GM19239 (cell line): ENCODE measurements around the gene HNRNPA2B1.
A peak's percentile ranks its signal among the peaks of the same experiment; 100 is the strongest.
"Not testable (repeated sequence)": the region's sequence is repeated elsewhere in the genome, so short reads cannot be mapped to it uniquely, and the experiment has no call there.

ENCODE experiments used
- DNase-seq: peaks from one replicate; pipeline ENCODE4 v3.0.0; 2011; ENCODE audit warnings: low spot score; ENCODE audit not compliant: insufficient read length
- FAIRE-seq: peaks from 2 replicates; lab custom pipeline; 2011; peaks lifted over from hg19 to GRCh38; lab: Jason Lieb, UNC

Gene HNRNPA2B1

DNA sequence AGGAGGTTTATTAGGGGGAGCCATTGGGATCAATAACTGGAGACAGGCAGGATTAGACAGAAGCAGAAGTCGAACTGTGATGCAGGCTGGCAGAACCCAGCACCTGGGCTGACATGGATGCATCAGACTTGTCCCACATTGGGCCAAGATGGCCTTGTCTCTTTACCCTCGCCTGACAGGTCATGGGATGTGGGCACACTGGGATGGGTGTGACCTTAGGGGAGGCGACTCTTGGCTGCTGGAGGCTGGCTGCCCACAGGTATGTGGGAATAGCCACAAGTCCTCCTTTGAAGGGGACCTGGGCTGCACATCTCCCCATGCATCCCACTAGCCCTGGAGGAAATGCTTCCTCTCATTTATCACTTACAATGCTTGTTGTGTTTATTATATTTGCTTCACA, 31.3 kb downstream of the HNRNPA2B1 start:
- DNase-seq (no peak), FAIRE-seq (no peak)

DNA sequence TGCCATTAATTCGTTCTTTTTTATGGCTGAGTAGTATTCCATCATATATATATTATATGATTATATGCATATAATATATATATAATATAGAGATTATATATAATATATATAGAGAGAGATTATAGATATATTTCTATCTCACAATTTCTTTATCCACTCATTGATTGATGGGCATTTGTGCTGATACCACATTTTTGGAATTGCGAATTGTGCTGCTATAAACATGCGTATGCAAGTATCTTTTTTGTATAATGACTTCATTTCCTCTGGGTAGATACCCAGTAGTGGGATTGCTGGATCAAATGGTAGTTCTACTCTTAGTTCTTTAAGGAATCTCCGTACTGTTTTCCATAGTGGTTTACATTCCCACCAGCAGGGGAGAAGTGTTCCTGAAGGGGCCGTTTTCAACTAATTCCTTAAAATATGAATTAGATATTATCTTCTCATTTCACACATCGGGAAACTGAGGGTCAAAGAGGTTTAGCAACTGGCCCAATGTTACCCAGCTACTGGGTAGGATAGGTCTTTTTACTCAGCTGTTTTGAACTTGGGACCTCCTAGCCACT, 32.0 kb downstream of the HNRNPA2B1 start:
- no peak for FAIRE-seq
- no peak for DNase-seq

DNA sequence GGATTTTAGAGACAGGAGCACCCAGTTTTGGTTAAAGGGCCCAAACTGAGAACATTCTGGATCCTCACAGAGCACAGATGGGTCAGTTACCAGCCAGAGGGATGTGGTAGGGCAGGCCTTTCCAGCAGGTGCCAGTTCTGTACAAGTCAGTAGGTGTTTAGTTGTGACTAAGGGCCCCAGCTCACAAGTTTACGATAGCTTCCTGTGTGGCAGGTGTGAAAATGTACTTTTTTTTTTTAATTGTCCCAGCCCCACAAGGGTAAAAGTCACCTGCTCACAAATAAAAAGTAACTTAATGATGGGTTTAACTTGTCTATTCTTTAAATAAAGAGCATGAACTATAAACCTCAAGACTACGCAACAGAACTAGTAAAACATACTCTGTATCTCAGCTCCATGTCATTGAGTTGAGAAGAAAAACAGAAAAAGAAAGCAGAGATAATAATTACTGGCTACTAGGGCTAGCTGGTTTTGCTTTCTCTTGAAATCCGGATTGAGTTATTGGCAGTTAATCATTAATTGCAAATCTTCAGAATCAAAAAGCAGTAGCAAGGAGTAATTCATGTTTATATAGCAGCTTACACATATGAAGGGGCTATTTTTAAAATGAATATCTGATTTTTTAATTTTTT, 33.1 kb downstream of the HNRNPA2B1 start:
- peak; percentile 88 for FAIRE-seq
- DNase-seq: no peak

DNA sequence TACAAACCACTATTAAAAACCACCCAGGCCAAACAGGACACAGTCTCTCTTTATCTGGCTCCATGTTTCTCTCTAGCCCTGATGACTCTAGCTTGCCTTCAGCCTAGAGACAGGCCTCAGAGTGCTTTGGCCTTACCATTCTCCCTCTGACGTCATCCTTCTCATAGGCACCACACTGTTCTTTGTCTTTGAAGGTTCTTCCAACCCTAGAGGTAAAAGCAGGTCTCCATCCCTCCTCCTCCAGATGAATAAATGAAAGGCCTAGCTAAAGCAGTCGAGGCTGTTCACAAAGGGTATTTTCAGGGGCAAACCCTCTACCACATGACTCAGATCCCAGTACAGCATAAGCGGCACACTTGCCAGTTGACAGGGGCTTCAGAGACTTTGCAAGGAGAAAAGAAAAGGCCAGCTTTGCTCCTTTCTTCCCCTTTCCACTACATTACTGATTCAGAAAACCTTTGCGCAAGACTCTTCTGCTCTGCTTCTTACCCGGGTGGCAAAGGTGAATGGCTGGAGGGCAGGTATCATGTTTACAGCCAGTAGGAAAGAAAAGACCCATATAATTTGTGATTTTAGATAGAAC, 33.8 kb downstream of the HNRNPA2B1 start:
- peak; percentile 4 for FAIRE-seq
- no peak for DNase-seq

DNA sequence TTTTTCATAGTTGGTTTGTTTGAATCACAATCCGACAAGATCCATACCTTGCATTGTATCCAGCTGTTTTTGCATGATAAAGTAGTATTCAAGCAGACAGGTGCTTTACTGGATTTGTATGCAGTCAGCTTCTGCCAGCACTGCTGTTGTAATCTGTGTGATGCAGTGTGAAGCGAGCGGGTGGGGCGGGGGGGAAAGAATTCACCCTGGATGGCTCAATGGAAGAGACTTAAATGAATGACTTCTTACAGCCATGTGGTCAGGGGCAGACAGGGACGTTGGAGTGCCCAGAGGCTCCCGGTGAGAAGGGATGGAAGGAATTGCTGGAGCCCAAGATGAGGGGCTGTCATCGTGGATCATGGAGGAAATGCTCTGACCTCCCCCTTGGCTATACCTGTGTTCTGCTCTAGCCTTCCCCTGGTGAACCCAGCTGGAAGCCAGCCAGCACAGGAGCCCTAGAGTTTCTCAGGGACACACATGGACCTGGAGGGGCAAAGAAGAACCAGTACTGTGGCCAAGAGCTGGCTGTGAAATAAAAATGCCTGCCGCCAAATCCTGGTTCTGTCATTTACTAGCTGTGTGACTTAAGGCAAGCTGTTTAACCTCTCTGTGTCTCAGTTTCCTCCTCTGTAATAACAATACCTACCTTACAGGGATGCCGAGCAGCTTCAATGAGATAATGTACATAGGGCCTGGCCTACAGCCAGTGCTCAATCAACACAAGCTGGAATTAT, 34.4 kb downstream of the HNRNPA2B1 start:
- DNase-seq (no peak), FAIRE-seq (no peak)

DNA sequence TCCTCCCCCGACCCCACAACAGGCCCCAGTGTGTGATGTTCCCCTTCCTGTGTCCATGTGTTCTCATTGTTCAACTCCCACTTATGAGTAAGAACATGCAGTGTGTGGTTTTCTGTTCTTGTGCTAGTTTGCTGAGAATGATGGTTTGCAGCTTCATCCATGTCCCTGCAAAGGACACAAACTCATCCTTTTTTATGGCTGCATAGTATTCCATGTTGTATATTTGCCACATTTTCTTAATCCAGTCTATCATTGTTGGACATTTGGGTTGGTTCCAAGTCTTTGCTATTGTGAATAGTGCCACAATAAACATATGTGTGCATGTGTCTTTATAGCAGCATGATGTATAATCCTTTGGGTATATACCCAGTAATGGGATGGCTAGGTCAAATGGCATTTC, 36.7 kb downstream of the HNRNPA2B1 start:
- DNase-seq, FAIRE-seq: not testable (repeated sequence)

DNA sequence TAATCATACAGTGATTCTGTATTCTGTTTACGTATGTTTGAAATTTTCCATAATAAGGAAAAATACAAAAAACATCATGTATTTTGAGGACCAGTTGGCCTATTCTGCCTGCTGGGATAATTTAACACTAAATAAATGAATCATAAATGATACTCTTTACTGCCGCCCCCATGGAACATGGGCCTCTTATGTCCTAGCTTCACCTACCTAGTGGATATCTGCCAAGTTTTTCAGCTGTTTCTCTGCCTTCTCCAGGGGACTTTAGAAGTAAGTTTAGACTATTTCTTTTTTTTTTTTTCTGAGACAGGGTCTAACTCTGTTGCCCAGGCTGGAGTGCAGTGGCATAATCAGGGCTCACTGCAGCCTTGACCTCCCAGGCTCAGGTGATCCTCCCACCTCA, 38.1 kb downstream of the HNRNPA2B1 start:
- FAIRE-seq (no peak), DNase-seq (no peak)

DNA sequence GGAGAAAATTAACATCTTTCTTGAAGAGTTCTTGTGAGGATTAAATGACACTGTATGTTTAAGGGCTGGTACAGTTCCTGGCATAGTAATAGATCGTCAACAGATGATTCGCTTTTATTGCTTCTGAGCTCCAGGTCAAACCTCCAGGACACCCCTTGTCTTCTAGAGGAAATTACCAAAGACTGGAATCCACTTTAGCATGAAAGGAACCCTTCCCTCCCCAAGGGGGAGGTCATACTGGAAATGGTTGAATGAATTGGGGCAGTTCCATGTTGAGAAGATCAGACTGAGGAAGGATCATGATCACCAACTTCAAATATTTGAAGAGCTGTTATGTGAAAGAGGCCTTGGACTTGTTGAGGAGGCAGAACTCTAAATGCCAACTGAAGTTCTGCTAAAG, 39.6 kb downstream of the HNRNPA2B1 start:
- DNase-seq: no peak
- no peak for FAIRE-seq

DNA sequence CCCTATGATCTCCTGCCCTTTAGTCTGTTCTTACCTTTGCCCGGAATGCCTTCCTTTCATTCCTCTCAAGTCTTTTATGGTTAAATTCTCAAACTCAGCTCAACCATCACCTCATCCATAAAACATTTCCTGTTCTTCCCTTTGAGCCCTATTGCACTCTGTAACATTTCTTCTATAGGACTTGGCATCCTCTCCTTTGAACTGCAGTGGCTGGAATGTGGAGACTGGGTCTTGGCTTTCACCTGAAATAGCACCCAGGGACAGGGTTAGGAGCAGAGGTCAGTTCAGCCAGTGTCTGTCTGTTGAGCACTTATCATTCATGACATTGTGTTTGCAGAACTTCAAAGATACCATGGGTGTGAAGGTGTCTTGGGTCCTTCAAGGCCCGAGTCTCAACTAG, 41.3 kb downstream of the HNRNPA2B1 start:
- DNase-seq: no peak
- FAIRE-seq: peak; percentile 35

DNA sequence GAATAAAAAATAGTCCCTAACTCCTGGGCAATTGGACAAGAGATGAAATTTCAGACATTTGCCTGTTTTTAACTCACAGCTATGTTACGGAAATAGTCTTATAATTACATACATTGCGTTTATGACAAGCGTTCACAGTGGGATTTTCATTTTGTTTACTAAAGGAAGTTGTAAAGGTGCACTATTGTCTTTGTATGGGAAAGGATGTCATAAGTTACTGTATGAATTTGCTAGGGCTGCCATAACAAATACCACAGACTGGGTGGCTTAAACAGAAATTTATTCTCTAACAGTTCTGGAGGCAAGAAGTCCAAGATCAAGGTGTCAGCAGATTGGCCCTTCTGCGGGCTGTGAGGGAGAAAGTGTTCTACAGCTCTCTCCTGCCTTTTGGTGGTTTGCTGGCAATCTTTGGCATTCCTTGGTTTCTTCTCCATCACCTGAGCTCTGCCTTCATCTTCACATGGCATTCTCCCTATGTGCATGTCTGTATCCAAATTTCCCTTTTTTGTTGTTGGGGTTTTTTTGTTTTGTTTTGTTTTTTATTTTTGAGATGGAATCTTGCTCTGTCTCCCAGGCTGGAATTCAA, 42.9 kb downstream of the HNRNPA2B1 start:
- DNase-seq: no peak
- peak; percentile 11 for FAIRE-seq

DNA sequence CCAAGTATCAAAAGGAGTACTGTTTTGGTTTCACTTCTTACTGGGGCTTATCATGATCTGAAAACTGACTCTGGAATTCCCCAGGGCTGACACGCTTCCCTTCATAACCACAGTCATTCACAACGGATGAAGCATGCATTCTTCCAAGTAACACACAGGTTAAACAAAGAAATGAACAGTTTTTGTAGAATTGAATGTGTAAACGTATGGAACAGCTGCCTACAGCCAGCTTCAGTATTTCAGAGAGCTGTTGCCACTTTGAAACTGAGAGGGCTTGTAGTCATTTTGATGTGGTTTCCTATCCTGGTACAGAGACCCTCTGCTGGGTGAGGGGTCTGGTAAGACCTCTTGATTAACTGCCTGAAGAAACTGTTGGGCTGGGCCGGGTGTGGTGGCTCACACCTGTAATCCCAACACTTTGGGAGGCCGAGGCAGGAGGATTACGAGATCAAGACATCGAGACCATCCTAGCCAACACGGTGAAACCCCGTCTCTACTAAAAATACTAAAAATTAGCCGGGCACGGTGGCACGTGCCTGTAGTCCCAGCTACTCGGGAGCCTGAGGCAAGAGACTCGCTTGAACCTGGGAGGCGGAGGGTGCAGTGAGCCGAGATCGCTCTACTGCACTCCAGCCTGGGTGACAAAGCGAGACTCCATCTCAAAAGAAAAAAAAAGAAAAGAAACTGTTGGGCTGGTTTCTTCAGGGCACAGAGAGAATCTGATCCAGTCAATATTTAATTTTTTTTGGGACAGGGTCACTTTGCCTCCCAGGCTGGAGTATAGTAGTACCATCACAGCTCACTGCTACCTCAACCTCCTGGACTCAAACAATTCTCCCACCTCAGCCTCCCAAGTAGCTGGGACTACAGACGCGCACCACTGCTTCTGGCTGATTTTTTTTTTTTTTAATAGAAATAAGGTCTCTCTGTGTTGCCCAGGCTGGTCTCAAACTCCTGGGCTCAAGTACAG, 43.8 kb downstream of the HNRNPA2B1 start:
- DNase-seq (no peak), FAIRE-seq (peak; percentile 67)

DNA sequence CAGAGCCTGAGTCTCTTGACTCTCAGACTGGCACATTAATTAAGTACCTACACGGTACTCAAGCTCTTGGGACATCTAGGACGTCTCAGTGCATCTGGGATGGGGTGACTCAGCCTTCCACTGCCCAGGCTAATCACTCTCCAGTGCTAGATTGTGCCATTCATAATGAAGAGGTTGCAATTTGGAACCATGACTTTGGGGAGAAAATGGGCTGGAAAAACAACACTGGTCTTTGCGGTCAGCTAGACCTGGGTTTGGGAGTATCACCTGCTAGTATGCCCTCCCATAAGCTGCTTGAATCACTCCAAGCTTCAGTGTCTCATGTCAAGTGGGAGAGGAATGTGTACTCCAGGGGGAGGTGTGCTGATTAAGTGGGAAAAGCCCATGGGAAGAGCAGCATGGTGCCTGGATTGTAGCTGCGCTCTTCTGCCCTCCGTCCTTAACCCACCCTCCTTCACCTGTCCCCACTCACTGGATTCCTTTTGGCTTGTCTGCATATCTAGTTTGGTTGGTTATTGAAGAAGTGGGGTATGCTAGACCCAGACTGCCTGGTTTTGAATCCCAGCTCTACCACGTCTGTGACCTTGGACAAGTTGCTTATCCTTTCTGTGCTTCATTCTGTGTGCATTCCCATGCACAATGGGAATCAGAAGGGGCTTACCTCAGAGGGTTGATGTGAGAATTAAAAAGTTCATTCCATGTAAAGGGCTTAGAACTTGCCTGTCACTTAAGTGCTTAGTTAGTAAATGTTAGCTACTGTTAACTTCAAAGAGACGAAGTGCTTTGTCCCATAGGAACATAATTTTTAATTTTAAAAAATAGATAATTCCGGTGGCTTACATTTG, 44.8 kb downstream of the HNRNPA2B1 start:
- no peak for FAIRE-seq
- no peak for DNase-seq

DNA sequence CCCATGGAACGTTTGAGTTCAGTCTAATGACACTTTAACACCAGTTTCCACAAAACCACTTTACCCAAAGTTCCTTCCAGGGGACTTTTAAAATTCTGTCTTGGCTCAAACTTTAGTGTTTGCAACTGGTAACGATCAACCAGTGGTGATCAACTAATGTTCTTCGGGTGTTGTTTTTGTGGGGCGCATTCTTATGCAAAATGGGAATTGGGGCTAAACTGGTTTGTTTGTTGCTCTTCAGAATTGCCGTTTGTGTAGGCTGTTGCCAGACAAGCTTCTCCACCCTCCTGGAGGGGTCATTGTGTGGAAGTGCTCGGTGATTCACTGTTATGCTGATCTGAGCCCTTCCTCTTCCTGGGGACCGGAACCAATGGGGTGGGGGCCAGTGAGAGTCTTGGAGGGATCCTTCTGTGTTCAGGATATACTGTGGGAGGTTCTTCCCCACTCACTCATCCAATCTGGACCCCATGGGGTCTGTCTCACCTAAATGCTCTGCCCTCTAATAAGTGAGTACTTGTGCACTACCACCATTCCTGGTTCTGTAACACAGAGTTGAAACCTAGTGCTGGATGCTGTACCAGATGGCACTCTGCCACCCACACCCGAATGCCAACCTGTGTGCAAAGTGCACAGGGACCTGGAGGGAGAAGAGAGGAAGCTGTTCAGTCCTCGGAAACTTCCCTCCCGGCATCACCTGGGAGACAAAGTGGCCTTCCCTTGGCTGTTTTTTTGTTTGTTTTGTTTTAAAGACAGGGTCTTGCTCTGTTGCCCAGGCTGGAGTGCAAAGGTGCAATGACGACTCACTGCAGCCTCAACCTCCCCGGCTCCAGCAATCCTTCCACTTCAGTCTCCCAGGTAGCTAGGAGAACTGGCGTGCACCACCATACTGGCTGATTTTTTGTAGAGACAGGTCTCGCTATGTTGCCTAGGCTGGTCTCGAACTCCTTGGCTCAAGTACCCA, 46.4 kb downstream of the HNRNPA2B1 start:
- DNase-seq (no peak), FAIRE-seq (peak; percentile 51)

DNA sequence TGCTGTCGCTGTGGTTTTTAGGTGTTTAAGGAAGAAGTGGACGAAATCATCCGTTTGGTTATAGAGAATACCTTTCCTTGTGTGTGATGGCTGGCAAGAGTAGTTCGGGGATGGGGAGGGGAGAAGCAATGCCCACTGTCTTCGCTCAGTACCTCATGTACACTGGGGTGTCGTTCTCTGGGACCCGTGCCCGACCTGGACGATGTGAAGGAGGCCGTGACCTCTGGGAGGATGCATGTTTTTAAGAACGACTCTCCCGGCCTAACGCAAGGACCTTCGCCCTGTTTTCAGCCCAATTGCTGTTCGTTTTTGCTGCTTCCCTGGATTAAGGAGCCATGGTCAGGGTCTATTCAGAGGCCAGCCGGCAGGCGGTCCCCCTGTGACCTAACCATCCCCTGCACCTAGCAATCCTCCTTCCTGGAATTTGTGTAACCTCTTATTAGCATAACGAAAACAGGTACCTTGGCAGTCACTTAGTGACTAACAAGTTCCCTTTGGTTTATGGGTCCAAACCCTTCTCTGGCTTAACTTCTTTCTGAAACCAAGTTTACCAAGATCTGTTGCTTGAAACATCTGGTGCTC, 47.2 kb downstream of the HNRNPA2B1 start:
- DNase-seq (no peak), FAIRE-seq (no peak)

DNA sequence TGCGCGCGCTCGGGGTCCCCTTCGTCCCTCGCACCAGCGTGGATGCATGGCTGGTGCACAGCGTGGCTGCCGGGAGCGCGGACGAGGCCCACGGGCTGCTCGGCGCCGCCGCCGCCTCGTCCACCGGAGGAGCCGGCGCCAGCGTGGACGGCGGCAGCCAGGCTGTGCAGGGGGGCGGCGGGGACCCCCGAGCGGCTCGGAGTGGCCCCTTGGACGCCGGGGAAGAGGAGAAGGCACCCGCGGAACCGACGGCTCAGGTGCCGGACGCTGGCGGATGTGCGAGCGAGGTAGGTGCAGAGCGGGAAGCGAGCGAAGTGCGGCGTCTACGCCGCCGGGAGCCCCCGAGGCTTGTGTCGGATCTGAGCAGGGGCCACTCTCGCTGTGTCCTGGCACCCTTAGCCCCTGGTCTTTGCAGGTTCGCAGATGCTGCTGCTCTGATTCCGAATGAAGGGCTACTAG, 47.7 kb downstream of the HNRNPA2B1 start:
- FAIRE-seq, DNase-seq: not testable (repeated sequence)

DNA sequence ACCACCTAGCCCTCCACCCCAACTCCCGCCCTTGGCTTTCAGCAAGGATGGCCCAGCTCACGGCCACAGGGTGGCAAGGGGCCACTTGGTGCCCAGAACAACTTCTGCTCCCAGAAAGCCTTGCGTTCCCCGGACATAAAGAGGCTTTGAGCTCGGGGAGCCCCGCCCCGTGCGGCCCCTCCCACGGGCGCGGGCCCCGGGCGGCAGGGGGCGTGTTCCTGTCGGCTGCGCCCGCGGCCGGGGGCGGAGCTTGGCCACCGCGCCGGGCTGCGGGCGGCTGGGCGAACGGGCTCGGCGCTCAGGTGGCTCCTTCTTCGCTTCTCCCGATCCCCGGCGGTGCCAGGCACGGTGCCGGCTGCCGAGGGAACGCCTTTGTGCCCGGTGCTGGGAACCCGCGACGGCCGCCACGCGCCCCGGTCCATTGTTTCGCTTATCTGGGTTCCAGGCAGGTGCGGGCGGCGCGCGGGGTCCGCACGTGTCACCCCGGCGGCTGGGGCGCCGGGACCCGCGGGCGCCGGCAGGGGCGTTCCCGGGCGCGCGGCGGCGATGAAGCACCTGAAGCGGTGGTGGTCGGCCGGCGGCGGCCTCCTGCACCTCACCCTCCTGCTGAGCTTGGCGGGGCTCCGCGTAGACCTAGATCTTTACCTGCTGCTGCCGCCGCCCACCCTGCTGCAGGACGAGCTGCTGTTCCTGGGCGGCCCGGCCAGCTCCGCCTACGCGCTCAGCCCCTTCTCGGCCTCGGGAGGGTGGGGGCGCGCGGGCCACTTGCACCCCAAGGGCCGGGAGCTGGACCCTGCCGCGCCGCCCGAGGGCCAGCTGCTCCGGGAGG, 48.4 kb downstream of the HNRNPA2B1 start, which contains the start of gene NFE2L3:
TSS of gene NFE2L3 (plus strand) at position 246 of the 829 bp plus-strand sequence. CDS start at position 547, 301 bp downstream.
- DNase-seq (peak; percentile 92), FAIRE-seq (peak; percentile 78)
